Activated naive CD4-positive, alpha-beta T cell treated with anti-CD3 and anti-CD28 coated beads, Interleukin-2, amount 10 ng/mL, durations not matched to agents 7 days and 5 days (primary cell): ENCODE data around the gene CORIN.

ENCODE experiments used
- CTCF ChIA-PET: fragments of 350-600 bp; sonication (Branson Sonifier 250); formaldehyde crosslinking; loops from one replicate; lab custom pipeline; 2021; ENCODE audit warnings: antibody characterized with exemption; lab: Charles Lee
- DNase-seq: peaks from one replicate; pipeline ENCODE4 v3.0.0-alpha.2; 2020
- H3K27ac Mint-ChIP-seq: one replicate; pipeline ENCODE4 v1.8.0; 2021; ENCODE audit warnings: mild to moderate bottlenecking, moderate library complexity, mixed read lengths
- H3K27me3 Mint-ChIP-seq: one replicate; pipeline ENCODE4 v1.8.0; 2021; ENCODE audit warnings: mild to moderate bottlenecking, mixed read lengths
- H3K36me3 Mint-ChIP-seq: one replicate; pipeline ENCODE4 v1.8.0; 2021; ENCODE audit warnings: mixed read lengths
- H3K4me1 Mint-ChIP-seq: one replicate; pipeline ENCODE4 v1.8.0; 2021; ENCODE audit warnings: mixed read lengths
- H3K4me3 Mint-ChIP-seq: one replicate; pipeline ENCODE4 v1.8.0; 2021; ENCODE audit warnings: mild to moderate bottlenecking, moderate library complexity, mixed read lengths
- H3K9me3 Mint-ChIP-seq: one replicate; pipeline ENCODE4 v1.8.0; 2021; ENCODE audit warnings: mixed read lengths

CORIN gene

GRCh38 chr4:47824840-47825239, 13.0 kb downstream of the CORIN start:
- Mint-ChIP-seq H3K27me3 (peaks cover 25% of the 10 kb centered on the region), H3K36me3 (no peaks in the 10 kb centered on the region), H3K9me3 (no peaks in the 10 kb centered on the region), H3K27ac (no peak overlapping the region), H3K4me1 (peaks cover 29% of the 10 kb centered on the region), H3K4me3 (no peak overlapping the region)
- DNase-seq = no peak
- CTCF ChIA-PET = no interaction called here

DNA sequence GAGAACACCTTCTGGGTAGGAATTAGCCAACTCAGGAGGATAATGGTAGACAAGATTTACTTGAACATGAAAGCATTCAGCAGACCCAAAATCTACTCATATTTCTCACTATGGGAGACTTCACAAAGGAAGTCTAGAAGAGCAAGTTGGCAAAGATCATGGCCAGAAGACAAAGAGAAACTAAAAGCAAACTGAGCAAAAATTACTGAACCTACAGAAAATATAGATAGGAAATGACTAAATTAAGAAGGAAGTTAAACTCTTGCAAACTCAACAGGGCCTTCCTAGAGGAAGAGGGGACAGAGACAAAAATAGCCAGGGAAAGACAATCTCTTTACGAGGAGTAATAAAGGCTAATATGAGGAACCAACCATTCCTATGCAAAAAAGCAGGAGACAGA, 18.7 kb downstream of the CORIN start:
- peaks cover 21% of the 10 kb centered on the region for H3K27me3 Mint-ChIP-seq
- no peaks in the 10 kb centered on the region for H3K36me3 Mint-ChIP-seq
- CTCF ChIA-PET = no interaction called here
- H3K4me3 Mint-ChIP-seq = no peak overlapping the region
- peaks cover 6% of the 10 kb centered on the region for H3K9me3 Mint-ChIP-seq
- no peak overlapping the region for H3K27ac Mint-ChIP-seq
- H3K4me1 Mint-ChIP-seq = peaks cover 16% of the 10 kb centered on the region
- no peak for DNase-seq

DNA sequence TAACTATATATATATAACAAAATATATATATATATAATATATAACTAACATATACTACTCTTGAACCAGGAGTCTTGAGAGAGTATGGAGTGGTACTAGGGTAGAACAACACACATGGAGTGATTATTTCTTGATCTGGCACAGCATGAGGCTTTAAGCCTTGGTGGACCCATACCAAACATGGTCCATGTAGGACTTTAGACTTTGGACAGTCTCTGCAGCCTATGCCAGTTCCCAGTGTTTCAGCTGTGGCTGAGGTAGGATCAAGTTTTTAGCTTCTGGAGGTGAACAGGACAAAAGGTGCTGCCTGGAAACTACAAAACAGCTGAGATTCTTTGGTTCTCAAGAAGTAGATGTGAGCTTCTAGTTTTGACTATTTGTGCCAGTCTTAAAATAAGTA, 20.6 kb downstream of the CORIN start:
- Mint-ChIP-seq H3K4me1 (peaks cover 16% of the 10 kb centered on the region), H3K27me3 (peaks cover 20% of the 10 kb centered on the region), H3K4me3 (no peak overlapping the region), H3K9me3 (peaks cover 6% of the 10 kb centered on the region), H3K36me3 (no peaks in the 10 kb centered on the region), H3K27ac (no peak overlapping the region)
- CTCF ChIA-PET = interaction anchor here (0.8 kb wide), 1 partner anchor 19 kb away, joined by 3 read pairs; no protein-coding TSS in a partner anchor
- no peak for DNase-seq

DNA sequence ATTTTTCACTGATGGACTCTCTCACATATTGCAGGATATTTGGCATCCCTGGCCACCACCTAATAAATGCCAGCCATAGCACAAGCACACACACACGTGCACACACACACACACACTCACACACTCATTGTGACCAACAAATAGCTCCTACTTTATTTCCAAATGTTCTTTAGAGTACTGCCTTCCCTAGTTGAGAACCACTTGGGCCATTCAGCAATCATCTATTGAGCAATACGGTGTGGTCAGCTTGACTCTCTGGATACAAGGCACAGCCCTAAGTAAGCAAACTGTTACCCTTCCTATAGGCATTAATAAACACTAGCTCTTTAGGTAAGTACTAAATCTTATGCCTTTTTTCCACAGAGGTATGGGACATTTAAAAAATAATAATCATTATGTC, 21.1 kb downstream of the CORIN start:
- Mint-ChIP-seq H3K27me3 (peaks cover 20% of the 10 kb centered on the region), H3K4me1 (peaks cover 16% of the 10 kb centered on the region)
- CTCF ChIA-PET = no interaction called here

DNA sequence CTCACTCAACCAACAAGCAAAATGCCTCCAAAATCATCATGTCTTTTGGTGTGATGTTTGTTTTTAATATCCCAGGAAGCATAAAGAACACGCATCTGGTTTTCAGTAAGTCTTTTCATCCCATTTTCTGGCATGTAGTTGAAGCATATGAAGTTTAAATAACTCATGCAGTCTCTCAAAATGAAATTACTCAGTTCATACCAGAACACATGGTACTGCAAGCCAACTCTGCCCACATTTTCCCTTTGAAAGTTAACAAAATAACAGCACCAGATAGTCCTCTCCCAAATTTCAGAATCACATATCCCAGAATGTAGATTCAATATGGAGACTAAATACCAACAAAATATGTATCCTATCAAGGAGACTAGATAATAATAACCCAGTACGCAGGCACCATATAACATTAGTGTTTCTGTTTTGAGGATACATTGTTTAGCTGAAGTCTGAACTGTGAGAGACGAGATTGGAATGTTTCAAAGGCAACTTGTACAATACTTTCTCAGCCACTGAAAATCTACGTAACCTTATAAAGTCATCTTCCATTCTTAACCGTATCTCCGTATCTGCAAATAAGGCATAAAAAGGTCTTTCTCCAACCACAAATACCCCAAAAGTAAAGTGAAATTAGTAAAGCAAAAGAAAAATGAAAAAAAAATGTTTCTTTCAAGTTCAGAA, 23.1 kb downstream of the CORIN start:
- CTCF ChIA-PET = no interaction called here
- Mint-ChIP-seq H3K27ac (no peak overlapping the region), H3K36me3 (no peaks in the 10 kb centered on the region), H3K9me3 (peaks cover 6% of the 10 kb centered on the region), H3K4me3 (no peak overlapping the region), H3K4me1 (peaks cover 13% of the 10 kb centered on the region), H3K27me3 (peaks cover 20% of the 10 kb centered on the region)
- DNase-seq = no peak

More for the DNA sequence above, 21.1 kb downstream of the CORIN start:
- H3K27ac Mint-ChIP-seq = no peak overlapping the region
- H3K4me3 Mint-ChIP-seq = no peak overlapping the region
- H3K36me3 Mint-ChIP-seq = no peaks in the 10 kb centered on the region
- peaks cover 6% of the 10 kb centered on the region for H3K9me3 Mint-ChIP-seq
- no peak for DNase-seq

DNA sequence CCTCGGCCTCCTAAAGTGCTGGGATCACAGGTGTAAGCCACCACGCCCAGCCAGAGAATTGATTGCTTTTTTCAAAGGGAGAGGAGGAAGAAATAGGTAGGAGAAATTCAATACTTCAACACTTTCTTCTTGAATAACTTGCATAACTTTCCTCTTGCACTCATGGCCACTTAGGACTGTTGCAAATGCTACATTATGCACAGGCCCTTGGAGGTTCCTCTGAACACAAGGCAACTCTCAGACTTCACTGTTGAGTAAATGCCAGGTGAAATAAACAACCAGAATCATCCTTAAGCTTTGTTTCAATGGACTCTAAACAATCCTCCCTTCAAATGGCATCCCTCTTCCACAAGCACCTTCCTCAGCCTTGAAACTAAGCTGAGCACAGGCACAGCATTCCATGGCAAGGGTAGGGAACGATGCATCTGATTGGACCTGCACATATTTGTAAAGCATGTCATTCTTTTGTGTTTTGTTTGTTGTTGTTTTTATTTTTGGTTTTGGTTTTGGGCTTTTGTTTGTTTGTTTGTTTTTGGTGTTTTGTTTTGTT, 28.1 kb downstream of the CORIN start:
- H3K4me1 Mint-ChIP-seq = no peaks in the 10 kb centered on the region
- DNase-seq = no peak
- CTCF ChIA-PET = no interaction called here
- H3K9me3 Mint-ChIP-seq = no peaks in the 10 kb centered on the region
- no peaks in the 10 kb centered on the region for H3K36me3 Mint-ChIP-seq
- peaks cover 9% of the 10 kb centered on the region for H3K27me3 Mint-ChIP-seq
- H3K4me3 Mint-ChIP-seq = no peak overlapping the region
- no peak overlapping the region for H3K27ac Mint-ChIP-seq

GRCh38 chr4:47804598-47804997, 33.3 kb downstream of the CORIN start:
- Mint-ChIP-seq H3K27me3 (peaks cover 4% of the 10 kb centered on the region), H3K4me3 (no peak overlapping the region), H3K4me1 (no peaks in the 10 kb centered on the region), H3K9me3 (no peaks in the 10 kb centered on the region), H3K27ac (no peak overlapping the region), H3K36me3 (no peaks in the 10 kb centered on the region)
- CTCF ChIA-PET = no interaction called here
- DNase-seq = no peak

GRCh38 chr4:47801481-47802002, 36.3 kb downstream of the CORIN start:
- H3K36me3 Mint-ChIP-seq = no peaks in the 10 kb centered on the region
- DNase-seq = no peak
- H3K4me1 Mint-ChIP-seq = no peaks in the 10 kb centered on the region
- H3K27ac Mint-ChIP-seq = no peak overlapping the region
- H3K27me3 Mint-ChIP-seq = peaks cover 4% of the 10 kb centered on the region
- CTCF ChIA-PET = interaction anchor here (0.6 kb wide), 1 partner anchor 35 kb away, joined by 3 read pairs; no protein-coding TSS in a partner anchor
- H3K4me3 Mint-ChIP-seq = no peak overlapping the region
- H3K9me3 Mint-ChIP-seq = no peaks in the 10 kb centered on the region

- Mint-ChIP-seq H3K4me3 (no peak overlapping the region), H3K36me3 (no peaks in the 10 kb centered on the region), H3K4me1 (peaks cover 18% of the 10 kb centered on the region), H3K9me3 (no peaks in the 10 kb centered on the region), H3K27me3 (peaks cover 4% of the 10 kb centered on the region), H3K27ac (no peak overlapping the region)
- DNase-seq = no peak
- CTCF ChIA-PET = no interaction called here
Measured at GRCh38 chr4:47798165-47798564, 39.7 kb downstream of the CORIN start.

GRCh38 chr4:47791965-47792364, 45.9 kb downstream of the CORIN start:
- no peak for DNase-seq
- H3K27ac Mint-ChIP-seq = no peak overlapping the region
- H3K36me3 Mint-ChIP-seq = no peaks in the 10 kb centered on the region
- CTCF ChIA-PET = no interaction called here
- H3K27me3 Mint-ChIP-seq = no peaks in the 10 kb centered on the region
- no peak overlapping the region for H3K4me3 Mint-ChIP-seq
- peaks cover 24% of the 10 kb centered on the region for H3K4me1 Mint-ChIP-seq
- H3K9me3 Mint-ChIP-seq = no peaks in the 10 kb centered on the region

- Mint-ChIP-seq H3K9me3 (no peaks in the 10 kb centered on the region), H3K36me3 (no peaks in the 10 kb centered on the region), H3K4me1 (peaks cover 23% of the 10 kb centered on the region), H3K27me3 (peaks cover 5% of the 10 kb centered on the region), H3K4me3 (no peak overlapping the region), H3K27ac (no peak overlapping the region)
- DNase-seq = no peak
- CTCF ChIA-PET = no interaction called here
Measured at GRCh38 chr4:47790105-47790504, 47.8 kb downstream of the CORIN start.

DNA sequence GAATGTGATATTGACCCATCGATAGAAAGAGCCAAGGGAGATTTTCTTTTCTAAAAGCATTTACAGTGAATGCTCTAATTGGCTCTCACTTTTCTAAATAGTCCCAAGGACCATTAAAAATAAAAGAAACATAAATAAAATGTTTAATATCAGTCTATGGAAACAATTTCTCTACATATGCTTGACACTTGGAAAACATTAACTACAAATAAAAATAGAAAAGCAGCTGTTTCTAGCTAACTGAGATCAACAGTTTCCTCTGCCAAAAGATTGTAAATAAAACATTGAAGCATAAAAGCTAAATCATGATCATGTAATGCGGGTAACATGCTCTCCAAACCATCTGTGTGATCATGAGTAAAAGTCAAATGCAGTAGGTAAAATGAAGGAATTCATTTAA, 49.7 kb downstream of the CORIN start:
- H3K36me3 Mint-ChIP-seq = no peaks in the 10 kb centered on the region
- H3K4me1 Mint-ChIP-seq = peaks cover 6% of the 10 kb centered on the region
- no peak for DNase-seq
- H3K4me3 Mint-ChIP-seq = no peak overlapping the region
- H3K9me3 Mint-ChIP-seq = no peaks in the 10 kb centered on the region
- H3K27me3 Mint-ChIP-seq = peaks cover 6% of the 10 kb centered on the region
- H3K27ac Mint-ChIP-seq = no peak overlapping the region
- CTCF ChIA-PET = no interaction called here

DNA sequence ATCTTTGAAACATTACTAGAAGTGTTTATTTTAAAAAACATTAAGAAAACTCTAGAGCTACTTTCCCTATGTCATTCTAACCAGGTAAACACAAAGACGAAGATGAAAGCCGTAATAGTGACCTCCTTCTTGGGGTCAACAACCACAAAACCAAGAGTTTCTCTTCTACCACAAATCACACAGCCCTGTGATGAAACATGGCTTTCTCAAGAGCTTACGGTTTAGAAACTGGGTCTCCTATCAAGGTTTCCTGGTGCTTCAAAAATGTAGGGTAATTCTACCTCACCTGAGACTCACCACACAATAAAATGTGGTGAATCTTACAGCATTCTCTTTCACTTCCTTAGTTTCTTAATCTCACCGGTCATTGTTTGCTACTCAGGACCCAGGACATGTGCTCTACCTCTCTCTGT, 50.9 kb downstream of the CORIN start:
- Mint-ChIP-seq H3K9me3 (no peaks in the 10 kb centered on the region), H3K27me3 (peaks cover 10% of the 10 kb centered on the region), H3K4me1 (peaks cover 2% of the 10 kb centered on the region), H3K4me3 (no peak overlapping the region), H3K27ac (no peak overlapping the region), H3K36me3 (no peaks in the 10 kb centered on the region)
- DNase-seq = no peak
- CTCF ChIA-PET = no interaction called here

- Mint-ChIP-seq H3K9me3 (no peaks in the 10 kb centered on the region), H3K4me1 (no peaks in the 10 kb centered on the region), H3K4me3 (no peak overlapping the region), H3K27ac (no peak overlapping the region), H3K36me3 (no peaks in the 10 kb centered on the region), H3K27me3 (peaks cover 14% of the 10 kb centered on the region)
- no peak for DNase-seq
- CTCF ChIA-PET = no interaction called here
Measured at GRCh38 chr4:47785153-47785552, 52.7 kb downstream of the CORIN start.

- Mint-ChIP-seq H3K36me3 (no peaks in the 10 kb centered on the region), H3K27ac (no peak overlapping the region), H3K9me3 (no peaks in the 10 kb centered on the region), H3K27me3 (peaks cover 14% of the 10 kb centered on the region), H3K4me1 (no peaks in the 10 kb centered on the region), H3K4me3 (no peak overlapping the region)
- CTCF ChIA-PET = no interaction called here
- DNase-seq = no peak
Measured at GRCh38 chr4:47784222-47784621, 53.6 kb downstream of the CORIN start.
